ENCODE data around the gene DOCK7. TPM values are rescaled to one million over a fixed set of nuclear protein-coding genes. Genes with fewer than 3 reads are reported as not detected.

DOCK7 gene
- total RNA-seq, 1 experiment from 2014 or later = 57.2 TPM

- DNase-seq (ENCODE audit: low read depth, low spot score) (no peak), ATAC-seq (no peak)
- no peak overlapping the region for H3K4me3 ChIP-seq (ENCODE audit: low read depth in 2 of 2, low read length in 2 of 2)
- ChIA-PET CTCF (no interaction called here), POLR2A (no interaction called here)
- no TSS peak for BruUV-seq (replicated peaks)
- H3K36me3 ChIP-seq (ENCODE audit: control insufficient read depth, insufficient read depth, low read length) = no peaks in the 10 kb centered on the region
- no peaks in the 10 kb centered on the region for H3K9me3 ChIP-seq (ENCODE audit: control insufficient read depth, insufficient read depth, low read depth, low read length)
- no peaks in the 10 kb centered on the region for H3K4me1 ChIP-seq (ENCODE audit: control insufficient read depth, insufficient read depth, low read length)
- TF ChIP-seq, protein P1, sequence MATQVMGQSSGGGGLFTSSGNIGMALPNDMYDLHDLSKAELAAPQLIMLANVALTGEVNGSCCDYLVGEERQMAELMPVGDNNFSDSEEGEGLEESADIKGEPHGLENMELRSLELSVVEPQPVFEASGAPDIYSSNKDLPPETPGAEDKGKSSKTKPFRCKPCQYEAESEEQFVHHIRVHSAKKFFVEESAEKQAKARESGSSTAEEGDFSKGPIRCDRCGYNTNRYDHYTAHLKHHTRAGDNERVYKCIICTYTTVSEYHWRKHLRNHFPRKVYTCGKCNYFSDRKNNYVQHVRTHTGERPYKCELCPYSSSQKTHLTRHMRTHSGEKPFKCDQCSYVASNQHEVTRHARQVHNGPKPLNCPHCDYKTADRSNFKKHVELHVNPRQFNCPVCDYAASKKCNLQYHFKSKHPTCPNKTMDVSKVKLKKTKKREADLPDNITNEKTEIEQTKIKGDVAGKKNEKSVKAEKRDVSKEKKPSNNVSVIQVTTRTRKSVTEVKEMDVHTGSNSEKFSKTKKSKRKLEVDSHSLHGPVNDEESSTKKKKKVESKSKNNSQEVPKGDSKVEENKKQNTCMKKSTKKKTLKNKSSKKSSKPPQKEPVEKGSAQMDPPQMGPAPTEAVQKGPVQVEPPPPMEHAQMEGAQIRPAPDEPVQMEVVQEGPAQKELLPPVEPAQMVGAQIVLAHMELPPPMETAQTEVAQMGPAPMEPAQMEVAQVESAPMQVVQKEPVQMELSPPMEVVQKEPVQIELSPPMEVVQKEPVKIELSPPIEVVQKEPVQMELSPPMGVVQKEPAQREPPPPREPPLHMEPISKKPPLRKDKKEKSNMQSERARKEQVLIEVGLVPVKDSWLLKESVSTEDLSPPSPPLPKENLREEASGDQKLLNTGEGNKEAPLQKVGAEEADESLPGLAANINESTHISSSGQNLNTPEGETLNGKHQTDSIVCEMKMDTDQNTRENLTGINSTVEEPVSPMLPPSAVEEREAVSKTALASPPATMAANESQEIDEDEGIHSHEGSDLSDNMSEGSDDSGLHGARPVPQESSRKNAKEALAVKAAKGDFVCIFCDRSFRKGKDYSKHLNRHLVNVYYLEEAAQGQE (IDR thresholded peaks at IDR 0.05; ENCODE audit: insufficient read depth in 1 of 2, low read depth in 2 of 2, low read length in 1 of 2) = no peak
- TF ChIP-seq TCF7L2 (IDR thresholded peaks at IDR 0.05; ENCODE audit: low read depth, low read length) (no peak), SIN3A (IDR thresholded peaks at IDR 0.05; ENCODE audit: borderline replicate concordance, insufficient read depth, low read depth, low read length) (no peak), CTCF (IDR thresholded peaks at IDR 0.05) (no peak), POLR2AphosphoS5 (IDR thresholded peaks at IDR 0.05; ENCODE audit: low read depth, low read length) (no peak)
- in situ Hi-C loops (cut with HindIII; ENCODE audit: low pct_unique_long_range_greater_than_20kb, low sequenced_read_pairs) (no loop called here), intact Hi-C loops (cut with micrococcal nuclease; ENCODE audit: unreplicated experiment) (no loop called here)
- H3K27me3 ChIP-seq (ENCODE audit: control insufficient read depth, insufficient read depth, low read length) = no peaks in the 10 kb centered on the region
- H3K27ac ChIP-seq (ENCODE audit: low read length) = no peak overlapping the region
Observed at GRCh38 chr1:62467092-62467491, 221.1 kb downstream of the DOCK7 start.

- intact Hi-C loops (cut with micrococcal nuclease; ENCODE audit: unreplicated experiment) (no loop called here), in situ Hi-C loops (cut with HindIII; ENCODE audit: low pct_unique_long_range_greater_than_20kb, low sequenced_read_pairs) (no loop called here)
- TF ChIP-seq POLR2AphosphoS5 (IDR thresholded peaks at IDR 0.05; ENCODE audit: low read depth, low read length) (no peak), TCF7L2 (IDR thresholded peaks at IDR 0.05; ENCODE audit: low read depth, low read length) (no peak), CTCF (IDR thresholded peaks at IDR 0.05) (no peak), SIN3A (IDR thresholded peaks at IDR 0.05; ENCODE audit: borderline replicate concordance, insufficient read depth, low read depth, low read length) (no peak)
- TF ChIP-seq, protein P1 (IDR thresholded peaks at IDR 0.05; ENCODE audit: insufficient read depth in 1 of 2, low read depth in 2 of 2, low read length in 1 of 2) = no peak
- no peaks in the 10 kb centered on the region for H3K4me1 ChIP-seq (ENCODE audit: control insufficient read depth, insufficient read depth, low read length)
- no peak overlapping the region for H3K4me3 ChIP-seq (ENCODE audit: low read depth in 2 of 2, low read length in 2 of 2)
- no TSS peak for BruUV-seq (replicated peaks)
- ChIA-PET POLR2A (no interaction called here), CTCF (no interaction called here)
- no peak for ATAC-seq
- no peaks in the 10 kb centered on the region for H3K36me3 ChIP-seq (ENCODE audit: control insufficient read depth, insufficient read depth, low read length)
- H3K27me3 ChIP-seq (ENCODE audit: control insufficient read depth, insufficient read depth, low read length) = no peaks in the 10 kb centered on the region
- no peak for DNase-seq (ENCODE audit: low read depth, low spot score)
- no peaks in the 10 kb centered on the region for H3K9me3 ChIP-seq (ENCODE audit: control insufficient read depth, insufficient read depth, low read depth, low read length)
- no peak overlapping the region for H3K27ac ChIP-seq (ENCODE audit: low read length)
Observed at GRCh38 chr1:62462370-62462769, 225.8 kb downstream of the DOCK7 start.
